HEK293 (cell line): ENCODE data around the gene FBLN5.

Experiments
- BCL11B ChIP-seq: fragments of 450-650 bp; formaldehyde crosslinking; IDR thresholded peaks from 2 replicates; pipeline ENCODE4 v1.5.1; 2016; ENCODE audit warnings: low read depth, missing biosample characterization, missing genetic modification characterization
- GLIS2 ChIP-seq: fragments of 450-650 bp; formaldehyde crosslinking; IDR thresholded peaks from 2 replicates; pipeline ENCODE4 v1.5.1; 2016; ENCODE audit warnings: missing biosample characterization, missing genetic modification characterization
- KLF10 ChIP-seq: fragments of 450-650 bp; IDR thresholded peaks from 2 replicates; pipeline ENCODE4 v1.5.1; 2018; ENCODE audit warnings: missing biosample characterization, mild to moderate bottlenecking, missing genetic modification characterization
- PRDM10 ChIP-seq: fragments of 450-650 bp; formaldehyde crosslinking; IDR thresholded peaks from 2 replicates; pipeline ENCODE4 v1.5.1; 2016; ENCODE audit warnings: missing biosample characterization, missing genetic modification characterization
- TSHZ1 ChIP-seq: fragments of 450-650 bp; formaldehyde crosslinking; IDR thresholded peaks from 2 replicates; pipeline ENCODE4 v1.5.1; 2016; ENCODE audit warnings: missing biosample characterization, missing genetic modification characterization, borderline replicate concordance
- ZBTB6 ChIP-seq: fragments of 450-650 bp; formaldehyde crosslinking; IDR thresholded peaks from 2 replicates; pipeline ENCODE4 v1.5.1; 2017; ENCODE audit warnings: missing biosample characterization, missing genetic modification characterization
- ZNF202 ChIP-seq: fragments of 450-650 bp; formaldehyde crosslinking; IDR thresholded peaks from 2 replicates; pipeline ENCODE4 v1.5.1; 2016; ENCODE audit warnings: missing biosample characterization, missing genetic modification characterization, borderline replicate concordance
- ZNF23 ChIP-seq: fragments of 450-650 bp; formaldehyde crosslinking; IDR thresholded peaks from 2 replicates; pipeline ENCODE4 v1.5.1; 2016; ENCODE audit warnings: missing biosample characterization, missing genetic modification characterization, borderline replicate concordance
- ZNF266 ChIP-seq: fragments of 450-650 bp; formaldehyde crosslinking; IDR thresholded peaks from 2 replicates; pipeline ENCODE4 v1.5.1; 2016; ENCODE audit warnings: missing biosample characterization, missing genetic modification characterization, low read depth
- ZNF416 ChIP-seq: fragments of 450-650 bp; formaldehyde crosslinking; IDR thresholded peaks from 2 replicates; pipeline ENCODE4 v1.5.1; 2016; ENCODE audit warnings: missing biosample characterization, missing genetic modification characterization
- ZNF514 ChIP-seq: fragments of 450-650 bp; formaldehyde crosslinking; IDR thresholded peaks from 2 replicates; pipeline ENCODE4 v1.5.1; 2016; ENCODE audit warnings: missing biosample characterization, missing genetic modification characterization
- ZNF518A ChIP-seq: fragments of 450-650 bp; formaldehyde crosslinking; conservative IDR thresholded peaks from 2 replicates; pipeline ENCODE4 v1.5.1; 2016; ENCODE audit warnings: low read depth, missing biosample characterization, missing genetic modification characterization
- ZNF626 ChIP-seq: fragments of 450-650 bp; sonication (Bioruptor Pico); formaldehyde crosslinking; IDR thresholded peaks from 2 replicates; pipeline ENCODE4 v1.5.1; 2018; ENCODE audit warnings: missing biosample characterization, missing genetic modification characterization, inconsistent platforms
- ZNF785 ChIP-seq: fragments of 450-650 bp; formaldehyde crosslinking; IDR thresholded peaks from 2 replicates; pipeline ENCODE4 v1.5.1; 2016; ENCODE audit warnings: missing biosample characterization, missing genetic modification characterization
- ZSCAN23 ChIP-seq: fragments of 450-650 bp; formaldehyde crosslinking; IDR thresholded peaks from 2 replicates; pipeline ENCODE4 v1.5.1; 2016; ENCODE audit warnings: missing biosample characterization, missing genetic modification characterization
- TF ChIP-seq, protein P1 (sequence below): fragments of 450-650 bp; formaldehyde crosslinking; IDR thresholded peaks from 2 replicates; pipeline ENCODE4 v1.5.1; 2016; ENCODE audit warnings: missing biosample characterization, missing genetic modification characterization, borderline replicate concordance
- TF ChIP-seq, protein P2 (sequence below): fragments of 450-650 bp; formaldehyde crosslinking; IDR thresholded peaks from 2 replicates; pipeline ENCODE4 v1.5.1; 2016; ENCODE audit warnings: missing biosample characterization, missing genetic modification characterization

FBLN5 gene

DNA sequence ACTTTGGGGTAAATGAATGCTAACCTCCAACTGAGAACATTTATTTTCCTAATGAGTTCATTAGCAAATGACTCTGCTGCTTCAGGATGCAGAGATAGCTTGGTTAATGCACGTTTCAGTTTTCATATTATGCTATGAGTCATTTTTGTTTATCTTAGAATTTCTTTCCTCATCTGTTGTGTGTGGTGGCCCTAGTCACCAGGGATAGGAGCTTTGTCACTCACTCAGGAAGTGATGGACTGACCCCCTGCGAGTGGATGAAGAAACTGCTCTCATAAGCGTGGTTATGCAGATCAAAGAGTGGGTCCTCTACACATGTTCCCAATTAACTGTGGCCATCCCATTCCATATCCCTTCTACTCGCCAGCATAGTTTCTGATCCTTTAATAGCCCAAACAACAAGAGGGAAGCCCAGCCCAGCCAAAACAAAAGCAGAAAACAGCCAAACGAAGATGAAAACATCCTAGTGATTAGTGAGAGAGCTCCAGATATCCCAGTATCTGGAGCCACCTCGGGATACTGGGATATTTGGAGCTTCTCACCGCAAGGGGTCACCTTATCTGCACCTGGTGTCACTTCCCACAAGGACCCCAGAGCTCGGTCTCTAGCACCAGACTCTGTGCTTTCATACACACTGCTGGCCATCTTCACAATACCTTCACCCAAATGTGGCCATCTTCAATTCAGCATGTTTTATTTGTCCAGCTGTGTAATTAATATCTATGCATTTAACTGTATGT is 88.8 kb downstream of the FBLN5 start (continued):
- TF ChIP-seq PRDM10 (tag by site-specific recombination) (no peak), BCL11B (no peak), ZSCAN23 (tag by site-specific recombination) (no peak), ZNF416 (tag by site-specific recombination) (no peak), ZNF785 (tag by site-specific recombination) (no peak), KLF10 (tag by site-specific recombination) (no peak; the same call in 1 of the 2 replicates), TSHZ1 (tag by site-specific recombination) (peak; percentile 71; the same call in 1 of the 2 replicates), ZNF23 (tag by site-specific recombination) (no peak), ZNF202 (tag by site-specific recombination) (no peak), ZNF518A (tag by site-specific recombination) (no peak), ZBTB6 (tag by site-specific recombination) (no peak; the same call in 1 of the 2 replicates), ZNF626 (tag by site-specific recombination) (no peak), ZNF514 (tag by site-specific recombination) (no peak), GLIS2 (tag by site-specific recombination) (no peak; the same call in 1 of the 2 replicates), ZNF266 (tag by site-specific recombination) (no peak)
- TF ChIP-seq, protein P1, sequence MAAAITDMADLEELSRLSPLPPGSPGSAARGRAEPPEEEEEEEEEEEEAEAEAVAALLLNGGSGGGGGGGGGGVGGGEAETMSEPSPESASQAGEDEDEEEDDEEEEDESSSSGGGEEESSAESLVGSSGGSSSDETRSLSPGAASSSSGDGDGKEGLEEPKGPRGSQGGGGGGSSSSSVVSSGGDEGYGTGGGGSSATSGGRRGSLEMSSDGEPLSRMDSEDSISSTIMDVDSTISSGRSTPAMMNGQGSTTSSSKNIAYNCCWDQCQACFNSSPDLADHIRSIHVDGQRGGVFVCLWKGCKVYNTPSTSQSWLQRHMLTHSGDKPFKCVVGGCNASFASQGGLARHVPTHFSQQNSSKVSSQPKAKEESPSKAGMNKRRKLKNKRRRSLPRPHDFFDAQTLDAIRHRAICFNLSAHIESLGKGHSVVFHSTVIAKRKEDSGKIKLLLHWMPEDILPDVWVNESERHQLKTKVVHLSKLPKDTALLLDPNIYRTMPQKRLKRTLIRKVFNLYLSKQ (tag by site-specific recombination) = no peak
- TF ChIP-seq, protein P2, sequence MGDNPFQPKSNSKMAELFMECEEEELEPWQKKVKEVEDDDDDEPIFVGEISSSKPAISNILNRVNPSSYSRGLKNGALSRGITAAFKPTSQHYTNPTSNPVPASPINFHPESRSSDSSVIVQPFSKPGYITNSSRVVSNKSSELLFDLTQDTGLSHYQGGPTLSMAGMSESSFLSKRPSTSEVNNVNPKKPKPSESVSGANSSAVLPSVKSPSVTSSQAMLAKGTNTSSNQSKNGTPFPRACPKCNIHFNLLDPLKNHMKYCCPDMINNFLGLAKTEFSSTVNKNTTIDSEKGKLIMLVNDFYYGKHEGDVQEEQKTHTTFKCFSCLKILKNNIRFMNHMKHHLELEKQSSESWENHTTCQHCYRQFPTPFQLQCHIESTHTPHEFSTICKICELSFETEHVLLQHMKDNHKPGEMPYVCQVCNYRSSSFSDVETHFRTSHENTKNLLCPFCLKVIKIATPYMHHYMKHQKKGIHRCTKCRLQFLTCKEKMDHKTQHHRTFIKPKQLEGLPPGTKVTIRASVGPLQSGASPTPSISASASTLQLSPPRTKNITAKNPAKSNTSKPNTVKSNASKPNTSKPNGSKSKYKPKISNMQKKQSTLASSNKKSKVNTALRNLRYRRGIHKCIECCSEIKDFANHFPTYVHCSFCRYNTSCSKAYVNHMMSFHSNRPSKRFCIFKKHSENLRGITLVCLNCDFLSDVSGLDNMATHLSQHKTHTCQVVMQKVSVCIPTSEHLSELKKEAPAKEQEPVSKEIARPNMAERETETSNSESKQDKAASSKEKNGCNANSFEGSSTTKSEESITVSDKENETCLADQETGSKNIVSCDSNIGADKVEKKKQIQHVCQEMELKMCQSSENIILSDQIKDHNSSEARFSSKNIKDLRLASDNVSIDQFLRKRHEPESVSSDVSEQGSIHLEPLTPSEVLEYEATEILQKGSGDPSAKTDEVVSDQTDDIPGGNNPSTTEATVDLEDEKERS = no peak
